GM23338 (cell line): ENCODE data around the gene DNLZ.

Experiments
- CREB1 ChIP-seq: fragments of 250-450 bp; sonication (Bioruptor Pico); IDR thresholded peaks from 2 replicates; pipeline ENCODE4 v1.5.0; 2020; ENCODE audit warnings: low read depth, mild to moderate bottlenecking, moderate library complexity
- EZH2 ChIP-seq: fragments of 200-600 bp; sonication (generic); IDR thresholded peaks from one replicate; pipeline ENCODE4 v1.8.0; 2017; ENCODE audit warnings: antibody characterized with exemption, mild to moderate bottlenecking, low read depth; ENCODE audit not compliant: unreplicated experiment
- EZH2phosphoT487 ChIP-seq: fragments of 200-600 bp; sonication (generic); IDR thresholded peaks from one replicate; pipeline ENCODE4 v1.8.1; 2018; ENCODE audit warnings: antibody characterized with exemption; ENCODE audit not compliant: unreplicated experiment
- JUNB ChIP-seq: IDR thresholded peaks from one replicate; pipeline ENCODE4 v1.6.1; 2016; ENCODE audit warnings: antibody characterized with exemption; ENCODE audit not compliant: unreplicated experiment
- POLR2AphosphoS5 ChIP-seq: IDR thresholded peaks from 2 replicates; pipeline ENCODE4 v1.6.1; 2016; ENCODE audit warnings: antibody characterized with exemption, low read depth
- STAT1 ChIP-seq: IDR thresholded peaks from one replicate; pipeline ENCODE4 v1.6.1; 2016; ENCODE audit warnings: antibody characterized with exemption; ENCODE audit not compliant: unreplicated experiment
- ZNF114 ChIP-seq: fragments of 250-450 bp; sonication (Bioruptor Pico); IDR thresholded peaks from 2 replicates; pipeline ENCODE4 v1.5.0; 2020; ENCODE audit warnings: mild to moderate bottlenecking, moderate library complexity
- ZNF331 ChIP-seq: fragments of 250-450 bp; sonication (Bioruptor Pico); IDR thresholded peaks from 2 replicates; pipeline ENCODE4 v1.5.0; 2020; ENCODE audit warnings: low read depth, mild to moderate bottlenecking, moderate library complexity
- TF ChIP-seq, protein P1 (sequence below), 2 experiments: fragments of 200-600 bp in 1 of 2; sonication (generic) in 1 of 2; conservative IDR thresholded peaks; 2 replicates each; pipeline versions ENCODE4 v1.5.1 to v1.6.1; 2016 to 2017; ENCODE audit warnings: antibody characterized with exemption in 2 of 2, low read depth in 2 of 2, mild to moderate bottlenecking in 2 of 2, moderate library complexity in 1 of 2
- TF ChIP-seq, protein P2 (sequence below): IDR thresholded peaks from 2 replicates; pipeline ENCODE4 v1.6.1; 2016; ENCODE audit warnings: antibody characterized with exemption
- TF ChIP-seq, protein P3 (sequence below): IDR thresholded peaks from one replicate; pipeline ENCODE4 v1.6.1; 2018; ENCODE audit warnings: antibody characterized with exemption; ENCODE audit not compliant: unreplicated experiment

DNA sequence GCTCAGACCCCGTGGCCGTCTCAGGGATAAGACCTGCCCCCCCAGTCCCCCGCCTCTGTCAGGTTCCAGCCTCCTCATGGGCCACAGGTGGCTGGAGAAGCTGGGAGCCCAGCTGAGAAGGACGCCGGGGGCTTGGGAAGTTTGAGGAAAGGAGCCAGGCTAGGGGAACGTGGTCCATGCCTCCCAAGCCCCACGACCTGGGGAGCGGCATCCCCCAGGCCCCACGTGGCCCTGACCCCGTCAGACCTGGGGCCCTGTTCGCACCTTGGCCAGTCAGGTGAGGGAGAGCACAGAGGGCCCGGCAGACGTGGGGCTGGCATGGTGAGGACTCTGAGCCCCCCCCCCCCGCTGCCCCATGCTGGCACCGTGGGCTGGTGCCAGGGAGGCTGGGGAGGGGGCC is 32.5 kb downstream of the DNLZ start:
- TF ChIP-seq EZH2 (no peak), ZNF331 (CRISPR knock-in tag) (no peak), EZH2phosphoT487 (no peak), CREB1 (CRISPR knock-in tag) (no peak), STAT1 (no peak), POLR2AphosphoS5 (no peak), ZNF114 (CRISPR knock-in tag) (no peak), JUNB (no peak)
- TF ChIP-seq, protein P1, sequence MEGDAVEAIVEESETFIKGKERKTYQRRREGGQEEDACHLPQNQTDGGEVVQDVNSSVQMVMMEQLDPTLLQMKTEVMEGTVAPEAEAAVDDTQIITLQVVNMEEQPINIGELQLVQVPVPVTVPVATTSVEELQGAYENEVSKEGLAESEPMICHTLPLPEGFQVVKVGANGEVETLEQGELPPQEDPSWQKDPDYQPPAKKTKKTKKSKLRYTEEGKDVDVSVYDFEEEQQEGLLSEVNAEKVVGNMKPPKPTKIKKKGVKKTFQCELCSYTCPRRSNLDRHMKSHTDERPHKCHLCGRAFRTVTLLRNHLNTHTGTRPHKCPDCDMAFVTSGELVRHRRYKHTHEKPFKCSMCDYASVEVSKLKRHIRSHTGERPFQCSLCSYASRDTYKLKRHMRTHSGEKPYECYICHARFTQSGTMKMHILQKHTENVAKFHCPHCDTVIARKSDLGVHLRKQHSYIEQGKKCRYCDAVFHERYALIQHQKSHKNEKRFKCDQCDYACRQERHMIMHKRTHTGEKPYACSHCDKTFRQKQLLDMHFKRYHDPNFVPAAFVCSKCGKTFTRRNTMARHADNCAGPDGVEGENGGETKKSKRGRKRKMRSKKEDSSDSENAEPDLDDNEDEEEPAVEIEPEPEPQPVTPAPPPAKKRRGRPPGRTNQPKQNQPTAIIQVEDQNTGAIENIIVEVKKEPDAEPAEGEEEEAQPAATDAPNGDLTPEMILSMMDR (conservative IDR thresholded peaks at IDR 0.05; ENCODE audit: low read depth in 2 of 2): no peak
- TF ChIP-seq, protein P2, sequence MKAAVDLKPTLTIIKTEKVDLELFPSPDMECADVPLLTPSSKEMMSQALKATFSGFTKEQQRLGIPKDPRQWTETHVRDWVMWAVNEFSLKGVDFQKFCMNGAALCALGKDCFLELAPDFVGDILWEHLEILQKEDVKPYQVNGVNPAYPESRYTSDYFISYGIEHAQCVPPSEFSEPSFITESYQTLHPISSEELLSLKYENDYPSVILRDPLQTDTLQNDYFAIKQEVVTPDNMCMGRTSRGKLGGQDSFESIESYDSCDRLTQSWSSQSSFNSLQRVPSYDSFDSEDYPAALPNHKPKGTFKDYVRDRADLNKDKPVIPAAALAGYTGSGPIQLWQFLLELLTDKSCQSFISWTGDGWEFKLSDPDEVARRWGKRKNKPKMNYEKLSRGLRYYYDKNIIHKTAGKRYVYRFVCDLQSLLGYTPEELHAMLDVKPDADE: no peak
- TF ChIP-seq, protein P3, sequence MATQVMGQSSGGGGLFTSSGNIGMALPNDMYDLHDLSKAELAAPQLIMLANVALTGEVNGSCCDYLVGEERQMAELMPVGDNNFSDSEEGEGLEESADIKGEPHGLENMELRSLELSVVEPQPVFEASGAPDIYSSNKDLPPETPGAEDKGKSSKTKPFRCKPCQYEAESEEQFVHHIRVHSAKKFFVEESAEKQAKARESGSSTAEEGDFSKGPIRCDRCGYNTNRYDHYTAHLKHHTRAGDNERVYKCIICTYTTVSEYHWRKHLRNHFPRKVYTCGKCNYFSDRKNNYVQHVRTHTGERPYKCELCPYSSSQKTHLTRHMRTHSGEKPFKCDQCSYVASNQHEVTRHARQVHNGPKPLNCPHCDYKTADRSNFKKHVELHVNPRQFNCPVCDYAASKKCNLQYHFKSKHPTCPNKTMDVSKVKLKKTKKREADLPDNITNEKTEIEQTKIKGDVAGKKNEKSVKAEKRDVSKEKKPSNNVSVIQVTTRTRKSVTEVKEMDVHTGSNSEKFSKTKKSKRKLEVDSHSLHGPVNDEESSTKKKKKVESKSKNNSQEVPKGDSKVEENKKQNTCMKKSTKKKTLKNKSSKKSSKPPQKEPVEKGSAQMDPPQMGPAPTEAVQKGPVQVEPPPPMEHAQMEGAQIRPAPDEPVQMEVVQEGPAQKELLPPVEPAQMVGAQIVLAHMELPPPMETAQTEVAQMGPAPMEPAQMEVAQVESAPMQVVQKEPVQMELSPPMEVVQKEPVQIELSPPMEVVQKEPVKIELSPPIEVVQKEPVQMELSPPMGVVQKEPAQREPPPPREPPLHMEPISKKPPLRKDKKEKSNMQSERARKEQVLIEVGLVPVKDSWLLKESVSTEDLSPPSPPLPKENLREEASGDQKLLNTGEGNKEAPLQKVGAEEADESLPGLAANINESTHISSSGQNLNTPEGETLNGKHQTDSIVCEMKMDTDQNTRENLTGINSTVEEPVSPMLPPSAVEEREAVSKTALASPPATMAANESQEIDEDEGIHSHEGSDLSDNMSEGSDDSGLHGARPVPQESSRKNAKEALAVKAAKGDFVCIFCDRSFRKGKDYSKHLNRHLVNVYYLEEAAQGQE: no peak
